AG04449 (cell line): ENCODE data around the gene TSPAN10.

ENCODE experiments used
- CTCF ChIA-PET: fragments of 350-600 bp; formaldehyde crosslinking; extraction: SDS; loops from one replicate; lab custom pipeline; 2021; ENCODE audit warnings: antibody characterized with exemption; lab: Yijun Ruan, JAX
- POLR2A ChIA-PET: fragments of 400-600, 350-600 bp; formaldehyde crosslinking; extraction: SDS; loops from one replicate; lab custom pipeline; 2020; ENCODE audit warnings: antibody characterized with exemption, inconsistent platforms; lab: Yijun Ruan, JAX
- DNase-seq: peaks from one replicate; pipeline ENCODE4 v3.0.0-alpha.2; 2010; ENCODE audit warnings: low read depth, low spot score
- H3K4me3 ChIP-seq: 2 replicates; pipeline ENCODE4 v1.5.1; 2011; ENCODE audit warnings: low read depth, mild to moderate bottlenecking, control low read depth, low read length
- CTCF ChIP-seq: IDR thresholded peaks from one replicate; pipeline ENCODE4 v1.5.1; 2011; ENCODE audit warnings: mild to moderate bottlenecking, moderate library complexity, low read length, control low read depth, inconsistent platforms; ENCODE audit not compliant: insufficient read depth; ENCODE audit errors: missing control alignments

The TSPAN10 gene

DNA sequence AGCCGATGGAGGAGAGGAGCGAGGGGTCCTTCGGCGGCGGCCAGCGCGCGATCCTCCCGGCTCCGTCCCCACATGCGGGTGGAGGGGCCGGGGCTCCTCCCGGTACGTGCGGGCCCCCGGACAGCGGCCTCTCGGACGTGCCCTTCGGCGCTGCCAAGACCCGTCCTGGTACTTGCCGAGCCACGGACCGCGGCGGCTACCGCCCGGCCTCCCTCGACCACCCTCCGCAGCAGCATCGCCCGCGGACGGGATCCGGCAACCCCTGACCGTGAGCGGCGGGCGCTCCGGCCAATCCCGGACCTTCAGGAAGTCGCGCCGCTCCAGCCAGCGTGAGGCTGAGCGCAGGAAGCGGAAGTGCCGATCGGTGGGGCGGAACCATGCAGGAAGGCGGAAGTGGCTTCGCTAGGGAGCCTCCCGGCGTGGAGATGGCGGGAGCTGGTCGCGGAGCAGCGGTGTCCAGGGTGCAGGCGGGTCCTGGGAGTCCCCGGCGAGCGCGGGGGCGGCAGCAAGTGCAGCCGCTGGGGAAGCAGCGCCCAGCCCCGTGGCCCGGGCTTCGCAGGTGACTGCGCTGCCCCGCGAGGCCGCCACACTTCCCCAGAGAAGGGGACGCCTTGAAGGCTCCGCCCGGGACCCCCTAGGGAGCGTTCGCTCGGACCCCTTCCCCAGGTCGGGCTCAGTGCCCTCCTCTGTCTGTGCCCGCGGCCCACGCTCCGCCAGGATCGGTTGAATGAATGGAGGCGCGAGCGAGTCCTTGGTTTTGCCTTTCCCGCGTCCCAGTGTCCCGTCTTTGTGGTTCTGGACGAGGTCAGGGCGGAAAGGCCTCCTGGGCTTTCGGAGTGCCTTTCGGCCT is 29.6 kb downstream of the TSPAN10 start, which contains the start of the genes CCDC137 and OXLD1:
CCDC137 (plus strand) TSS at position 396 of the 850 bp plus-strand sequence; CDS start at position 426, 30 bp downstream.
OXLD1 (minus strand) TSS at position 264 of the 850 bp plus-strand sequence; CDS start at position 236, 28 bp downstream.
- DNase-seq: peak; percentile 67
- no peak for TF ChIP-seq CTCF
- ChIA-PET POLR2A (interaction anchor here (0.9 to 2.2 kb wide), 4 partner anchors 9 to 29 kb away, joined by 3 to 7 read pairs (median 4); partner anchors contain the start of genes ARL16, HGS and PDE6G), CTCF (interaction anchor here (1.2 kb wide), 1 partner anchor 21 kb away, joined by 3 read pairs; no protein-coding TSS in a partner anchor)
- peak within 1 kb of the TSS; percentile 84 for H3K4me3 ChIP-seq

DNA sequence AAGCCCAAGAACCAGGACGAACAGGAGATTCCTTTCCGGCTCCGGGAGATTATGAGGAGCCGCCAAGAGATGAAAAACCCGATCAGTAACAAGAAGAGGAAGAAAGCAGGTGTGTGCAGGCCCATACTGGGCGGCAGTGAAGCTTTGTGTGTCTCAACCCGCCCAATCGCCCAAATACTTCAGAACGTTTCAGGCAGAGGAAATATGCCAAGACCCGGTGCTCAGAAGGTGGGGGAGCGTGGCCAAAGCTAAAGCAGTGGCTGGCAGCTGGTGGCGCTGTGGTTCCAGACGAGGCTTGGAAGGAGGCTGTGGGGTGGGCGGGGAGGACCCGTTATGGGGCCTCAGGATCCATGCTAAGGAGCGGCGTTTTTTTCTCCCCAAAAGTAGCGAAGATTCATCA is 30.8 kb downstream of the TSPAN10 start:
- peak overlapping the region; percentile 18 for H3K4me3 ChIP-seq
- DNase-seq: no peak
- TF ChIP-seq CTCF: no peak
- CTCF ChIA-PET: interaction anchor here (1.5 kb wide), 1 partner anchor 10 kb away, joined by 5 read pairs; no protein-coding TSS in a partner anchor
- POLR2A ChIA-PET: interaction anchor here (2.2 kb wide), 1 partner anchor 11 kb away, joined by 7 read pairs; the partner anchor contains the start of gene PDE6G

- no peak for DNase-seq
- ChIA-PET POLR2A (no interaction called here), CTCF (interaction anchor here (1.2 kb wide), 1 partner anchor 11 kb away, joined by 7 read pairs; the partner anchor contains the start of genes ARL16 and HGS)
- no peak for TF ChIP-seq CTCF
- no peak overlapping the region for H3K4me3 ChIP-seq
Measured at GRCh38 chr17:81672504-81672903, 35.5 kb downstream of the TSPAN10 start.

GRCh38 chr17:81672954-81673353 is 36.0 kb downstream of the TSPAN10 start:
- no peak overlapping the region for H3K4me3 ChIP-seq
- no peak for TF ChIP-seq CTCF
- POLR2A ChIA-PET: no interaction called here
- CTCF ChIA-PET: interaction anchor here (1.0 to 1.2 kb wide), 2 partner anchors 10 to 256 kb away, joined by 3 to 7 read pairs; partner anchors contain the start of genes ARL16 and HGS
- no peak for DNase-seq

DNA sequence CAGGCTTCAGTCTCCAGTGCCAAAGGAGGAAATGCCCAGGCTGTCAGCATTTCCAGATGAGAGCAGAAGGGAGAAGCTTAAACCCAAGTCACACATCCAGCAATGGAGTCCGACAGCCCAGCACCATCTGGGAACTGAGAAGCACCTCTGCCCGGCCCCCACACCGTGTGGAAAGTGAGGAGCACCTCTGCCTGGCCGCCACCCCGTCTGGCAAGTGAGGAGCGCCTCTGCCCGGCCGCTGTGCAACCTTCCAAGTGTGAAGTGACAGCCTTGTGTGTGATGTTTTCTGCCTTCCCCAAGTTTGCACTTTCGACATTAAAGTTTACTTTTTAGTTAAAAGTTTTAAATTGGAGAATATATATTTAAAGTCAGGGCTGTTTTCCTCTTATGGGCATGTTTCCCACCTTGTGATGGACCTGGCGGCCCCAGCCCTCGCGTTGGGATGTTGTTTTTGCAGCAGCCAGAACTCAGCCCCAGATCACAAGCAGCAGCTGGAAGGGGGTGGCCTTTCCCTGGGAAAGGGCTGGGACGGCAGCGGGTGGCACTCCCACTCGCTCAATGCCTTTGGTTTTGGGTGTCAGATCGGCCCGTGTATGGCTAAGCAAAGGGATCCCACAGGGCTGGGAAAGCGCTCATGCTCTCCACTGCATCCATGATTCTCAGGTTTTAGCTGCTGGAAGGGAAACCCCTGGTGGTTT is 36.7 kb downstream of the TSPAN10 start:
- H3K4me3 ChIP-seq: no peak overlapping the region
- ChIA-PET CTCF (interaction anchor here (1.0 to 1.3 kb wide), 2 partner anchors 10 to 255 kb away, joined by 3 read pairs; partner anchors contain the start of genes ARL16 and HGS), POLR2A (interaction anchor here (1.0 kb wide), 1 partner anchor 10 kb away, joined by 3 read pairs; the partner anchor contains the start of genes ARL16 and HGS)
- no peak for TF ChIP-seq CTCF
- no peak for DNase-seq
